GM21390 (cell line): ENCODE measurements around the gene PHKB.
"Not testable (repeated sequence)": the region's sequence is repeated elsewhere in the genome, so short reads cannot be mapped to it uniquely, and the experiment has no call there.

Experiments used
- ATAC-seq: cut with Tn5 transposase; IDR thresholded peaks from one replicate; pipeline ENCODE4 v1.9.1; 2021; ENCODE audit not compliant: unreplicated experiment

PHKB gene

DNA sequence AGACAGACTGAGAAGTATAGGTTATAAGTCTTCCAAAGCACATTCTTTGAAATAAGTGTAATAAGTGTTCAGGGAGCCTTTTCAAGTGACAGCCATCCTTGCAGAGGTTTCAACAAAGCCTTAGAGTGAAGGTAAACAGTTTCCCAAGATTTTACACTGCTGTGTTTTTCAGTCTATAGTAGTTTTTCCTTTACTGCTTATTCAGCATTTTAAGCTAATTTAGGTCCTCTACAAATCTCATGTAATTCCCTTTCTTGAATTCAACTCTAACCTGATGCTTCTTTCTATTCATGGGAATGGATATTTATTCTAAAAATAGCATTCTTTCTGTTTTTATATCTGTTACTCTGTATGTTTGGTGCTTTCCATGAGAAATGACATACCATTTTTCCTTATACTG, 211.3 kb downstream of the PHKB start:
- no peak for ATAC-seq

DNA sequence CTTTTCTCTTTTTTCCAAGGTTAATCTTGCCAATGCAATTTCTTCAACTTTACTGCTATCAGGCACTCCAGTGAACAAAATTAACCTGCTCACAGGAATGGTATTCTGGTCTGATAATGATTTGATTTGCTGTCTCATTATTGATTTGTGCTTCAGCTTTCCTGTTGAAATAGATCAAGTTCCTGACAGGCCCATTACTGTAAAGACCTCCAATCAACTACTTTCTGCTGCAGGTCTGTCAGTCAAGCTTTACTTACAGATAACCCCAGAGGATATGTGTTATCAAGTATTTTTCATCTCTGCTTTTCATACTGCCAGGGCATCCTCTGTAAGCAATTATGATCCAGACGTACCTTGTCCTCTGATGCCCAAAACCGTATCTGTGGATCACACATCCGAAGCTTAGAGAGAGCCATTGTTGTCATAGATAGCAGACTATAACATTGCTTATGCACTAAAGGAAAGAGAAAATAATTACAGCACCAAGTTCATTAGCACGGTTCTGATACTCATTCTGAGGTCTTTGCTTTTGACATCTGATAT, 215.6 kb downstream of the PHKB start:
- ATAC-seq = no peak

DNA sequence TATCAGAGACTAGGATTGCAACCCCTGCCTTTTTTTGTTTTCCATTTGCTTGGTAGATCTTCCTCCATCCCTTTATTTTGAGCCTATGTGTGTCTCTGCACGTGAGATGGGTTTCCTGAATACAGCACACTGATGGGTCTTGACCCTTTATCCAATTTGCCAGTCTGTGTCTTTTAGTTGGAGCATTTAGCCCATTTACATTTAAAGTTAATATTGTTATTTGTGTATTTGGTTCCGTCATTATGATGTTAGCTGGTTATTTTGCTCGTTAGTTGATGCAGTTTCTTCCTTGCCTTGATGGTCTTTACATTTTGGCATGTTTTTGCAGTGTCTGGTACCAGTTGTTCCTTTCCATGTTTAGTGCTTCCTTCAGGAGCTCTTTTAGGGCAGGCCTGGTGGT, 220.4 kb downstream of the PHKB start:
- not testable (repeated sequence) for ATAC-seq

DNA sequence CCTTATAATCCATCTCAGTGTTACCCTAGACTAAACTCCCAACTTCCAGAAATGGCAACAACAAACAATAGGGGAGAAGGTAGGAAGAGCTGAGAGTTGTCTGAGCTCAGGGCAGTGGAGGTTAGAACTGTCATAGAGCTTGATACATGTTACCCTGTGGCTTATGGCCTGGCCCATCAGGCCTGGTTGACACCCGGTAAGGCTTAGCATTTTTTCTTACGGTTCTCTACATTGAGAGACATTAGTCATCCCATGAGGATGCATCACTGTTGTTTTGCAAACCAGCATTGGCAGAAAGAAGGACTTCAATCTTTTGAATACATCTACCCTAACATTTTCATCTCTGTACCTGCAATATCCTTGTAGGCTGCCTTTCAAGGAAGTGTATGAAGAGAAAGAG, 226.6 kb downstream of the PHKB start:
- no peak for ATAC-seq

DNA sequence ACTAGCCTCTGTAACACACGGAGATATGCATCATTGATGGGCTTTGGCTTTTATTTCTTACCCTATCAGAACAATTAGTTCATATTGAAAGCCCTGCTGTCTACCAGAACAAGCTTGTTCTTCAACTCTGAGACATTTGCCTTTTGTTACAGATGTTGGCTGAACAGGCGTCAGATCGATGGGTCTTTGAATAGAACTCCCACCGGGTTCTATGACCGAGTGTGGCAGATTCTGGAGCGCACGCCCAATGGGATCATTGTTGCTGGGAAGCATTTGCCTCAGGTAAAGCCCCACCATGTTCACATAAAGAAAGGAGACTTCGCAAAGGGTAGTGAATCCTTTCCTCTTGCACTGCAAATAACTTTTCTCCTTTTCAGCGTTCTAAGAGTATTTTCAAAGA, 232.1 kb downstream of the PHKB start:
- ATAC-seq = no peak

DNA sequence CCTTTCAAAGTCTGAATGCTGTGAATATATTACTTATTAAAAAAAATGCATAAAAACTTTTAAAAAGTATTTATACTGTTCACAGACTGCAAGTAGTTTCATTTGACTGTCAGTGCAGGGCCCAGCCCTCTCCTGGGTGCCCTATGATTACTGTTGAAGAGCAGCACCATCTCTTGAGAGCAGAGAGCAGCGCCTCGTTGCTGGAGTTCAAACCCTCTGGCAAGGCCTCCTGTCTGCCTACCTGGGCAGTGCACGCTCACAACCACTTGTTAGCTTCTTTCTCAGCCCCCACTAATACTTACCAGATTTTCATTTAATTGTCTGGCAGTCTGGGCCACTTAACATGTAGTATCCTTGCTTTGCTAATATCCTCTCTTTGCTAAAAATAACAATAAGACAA, 233.4 kb downstream of the PHKB start:
- no peak for ATAC-seq

DNA sequence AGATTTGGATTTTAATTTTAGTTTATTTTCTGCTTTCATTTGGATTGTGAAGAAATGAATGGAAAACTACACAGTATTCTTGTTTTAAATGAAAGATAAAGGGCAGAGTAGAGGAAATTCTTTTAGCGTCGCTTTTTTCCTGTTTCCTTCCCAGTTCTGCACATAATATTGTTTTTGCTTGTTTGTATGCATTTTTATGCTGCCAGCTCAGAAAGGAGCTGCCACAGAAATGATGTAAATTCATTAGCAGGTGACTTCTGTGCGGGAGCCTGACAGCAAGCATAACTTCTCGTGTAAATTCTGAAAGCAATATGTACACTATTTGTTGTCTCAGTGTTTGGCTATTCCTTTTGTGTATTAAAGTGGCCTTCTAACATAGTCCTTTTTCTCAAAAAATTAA, 234.6 kb downstream of the PHKB start:
- ATAC-seq = no peak

DNA sequence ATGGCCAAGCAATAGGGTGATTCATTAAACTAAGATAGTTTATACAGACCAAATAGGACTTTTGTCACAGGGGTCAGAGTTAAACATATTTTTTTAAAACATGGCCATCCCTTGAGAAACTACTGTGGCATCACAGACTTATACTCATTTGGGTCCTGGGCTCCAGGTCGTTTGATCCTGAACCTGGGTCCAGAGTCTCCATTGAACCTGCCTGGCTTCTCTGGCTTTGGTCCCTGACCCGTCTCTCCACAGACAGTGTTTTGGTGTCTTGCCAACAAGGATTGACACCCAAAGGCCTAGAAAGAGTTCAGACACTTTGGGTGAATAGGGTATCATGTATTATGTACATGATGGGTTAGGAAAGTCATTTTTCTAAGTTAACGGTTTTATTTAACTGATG, 236.7 kb downstream of the PHKB start:
- no peak for ATAC-seq

DNA sequence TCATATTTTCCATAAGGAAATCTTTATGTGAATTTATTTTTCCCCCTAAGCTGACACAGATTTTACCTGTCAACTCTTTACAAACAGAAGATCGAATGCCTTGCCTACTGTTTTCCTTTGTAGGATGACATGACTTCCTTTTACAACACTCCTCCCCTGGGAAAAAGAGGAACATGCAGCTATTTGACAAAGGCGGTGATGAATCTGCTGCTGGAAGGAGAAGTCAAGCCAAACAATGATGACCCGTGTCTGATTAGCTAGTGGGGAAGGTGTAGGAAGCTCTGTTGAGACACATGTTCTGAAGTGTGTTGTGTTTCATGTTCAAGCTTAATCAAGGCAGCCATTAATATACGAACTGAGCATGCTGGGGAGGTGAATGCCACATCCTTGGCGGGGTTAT, 238.0 kb downstream of the PHKB start:
- no peak for ATAC-seq

DNA sequence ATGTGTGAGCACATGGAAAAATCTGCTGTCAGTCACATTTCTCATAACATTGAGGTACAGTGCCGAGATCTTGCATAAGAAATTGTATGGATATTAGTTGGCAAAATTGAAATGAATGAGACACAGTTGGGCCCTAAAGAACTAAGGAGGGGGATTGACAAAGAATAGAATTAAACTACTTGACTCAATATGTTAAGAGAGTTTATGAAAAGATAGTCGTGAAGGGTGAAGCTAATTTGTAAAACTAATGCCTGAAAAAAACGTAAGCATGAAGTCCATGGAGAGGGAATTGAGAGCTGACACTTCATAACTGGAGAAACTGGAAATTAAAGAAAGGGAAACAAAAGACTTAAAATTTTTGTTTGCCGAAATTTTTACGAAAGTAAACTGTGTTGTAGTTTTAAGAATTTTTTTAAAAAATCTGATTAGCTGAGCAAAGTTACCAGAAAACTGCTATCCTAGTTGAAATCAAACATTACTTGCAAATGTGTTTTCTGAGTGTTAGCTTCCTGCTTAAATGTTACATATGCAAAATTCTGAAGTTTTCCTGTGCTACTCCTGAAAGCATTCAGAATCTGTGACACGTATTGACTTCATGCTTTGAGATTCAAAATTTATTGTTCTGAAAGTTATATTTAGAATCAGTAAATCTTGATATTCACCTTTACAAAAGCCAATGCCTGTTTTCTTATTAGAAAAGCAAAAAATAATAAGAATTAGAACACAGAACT, 239.9 kb downstream of the PHKB start:
- no peak for ATAC-seq

DNA sequence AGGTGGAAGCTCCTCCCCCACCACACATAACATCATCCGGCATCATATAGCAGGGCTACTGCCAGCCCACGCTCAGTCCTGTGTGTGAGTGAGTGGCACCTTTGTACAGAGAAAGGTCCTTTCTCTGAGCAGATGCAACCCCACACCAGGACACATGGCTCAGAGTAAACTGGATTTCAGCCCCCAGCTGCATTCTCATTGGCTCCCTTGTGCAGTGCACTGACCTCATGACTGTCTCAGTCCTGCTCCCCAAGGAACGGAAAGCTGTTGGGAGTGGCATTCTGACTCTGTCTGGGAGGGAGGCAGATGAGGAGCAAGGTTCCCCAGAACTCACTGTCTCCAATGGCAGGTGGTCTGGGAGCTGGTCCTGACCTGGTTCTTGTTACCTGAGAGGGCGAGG, 244.1 kb downstream of the PHKB start:
- ATAC-seq = no peak

DNA sequence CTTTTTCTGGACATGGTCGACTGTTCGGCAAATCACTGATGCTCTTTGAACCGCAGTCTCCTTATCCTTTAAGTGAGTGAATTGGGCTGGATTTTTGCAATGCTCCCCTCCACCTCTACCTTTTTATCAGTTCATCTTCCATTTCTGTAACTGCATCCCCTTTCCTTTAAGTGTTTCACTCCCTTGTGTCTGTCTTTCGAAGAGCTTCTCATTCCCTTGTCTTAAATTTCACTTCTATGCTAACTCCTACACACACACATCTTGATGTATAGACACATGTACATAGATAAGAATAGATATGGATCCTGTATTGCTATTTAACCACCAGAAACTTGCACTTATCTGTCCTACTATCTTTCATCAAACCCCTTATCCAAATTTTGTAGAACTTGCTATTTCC, 250.7 kb downstream of the PHKB start:
- ATAC-seq = no peak

DNA sequence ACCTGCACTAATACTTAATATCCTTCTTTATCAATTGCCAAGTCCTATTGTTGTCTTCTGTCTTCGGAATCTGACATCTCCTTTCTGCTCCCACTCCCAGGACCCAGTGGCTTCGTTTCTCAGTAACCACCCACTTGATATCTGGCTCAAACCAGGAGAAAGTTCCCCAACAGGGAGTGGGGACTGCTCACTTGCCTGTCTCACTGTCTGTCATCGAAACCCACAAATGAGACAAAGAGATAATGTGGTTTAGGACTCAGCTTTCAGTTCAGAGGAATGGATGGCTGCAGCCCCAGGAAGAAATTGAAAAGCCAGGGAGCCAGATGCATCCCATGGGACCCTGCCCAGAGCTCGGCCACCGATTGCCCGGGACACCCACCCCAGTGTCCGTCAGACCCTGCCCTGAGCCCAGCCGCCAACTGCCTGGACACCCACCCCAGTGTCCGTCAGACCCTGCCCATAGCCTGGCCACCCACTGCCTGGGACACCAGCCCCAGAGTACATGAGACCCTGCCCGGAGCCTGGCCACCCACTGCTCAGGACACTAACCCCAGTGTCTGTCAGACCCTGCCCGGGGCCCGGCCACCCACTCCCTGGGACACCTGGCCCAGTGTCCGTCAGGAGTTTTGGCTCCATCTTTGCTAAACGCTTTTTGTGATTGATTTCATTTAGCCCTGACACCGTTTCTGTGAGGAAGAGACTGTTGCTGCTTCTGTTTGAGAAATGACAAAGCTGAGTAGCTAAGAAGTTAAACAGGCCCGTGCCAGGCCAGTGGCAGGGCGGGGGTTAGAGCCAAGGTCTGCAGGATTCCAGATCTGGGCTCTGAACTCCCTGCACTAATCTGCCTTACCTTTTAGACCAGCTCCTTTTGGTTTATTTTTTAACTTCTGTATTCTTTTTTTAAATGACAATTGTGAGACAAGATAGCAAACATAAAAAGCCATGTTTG, 251.4 kb downstream of the PHKB start:
- ATAC-seq = peak; percentile 18

DNA sequence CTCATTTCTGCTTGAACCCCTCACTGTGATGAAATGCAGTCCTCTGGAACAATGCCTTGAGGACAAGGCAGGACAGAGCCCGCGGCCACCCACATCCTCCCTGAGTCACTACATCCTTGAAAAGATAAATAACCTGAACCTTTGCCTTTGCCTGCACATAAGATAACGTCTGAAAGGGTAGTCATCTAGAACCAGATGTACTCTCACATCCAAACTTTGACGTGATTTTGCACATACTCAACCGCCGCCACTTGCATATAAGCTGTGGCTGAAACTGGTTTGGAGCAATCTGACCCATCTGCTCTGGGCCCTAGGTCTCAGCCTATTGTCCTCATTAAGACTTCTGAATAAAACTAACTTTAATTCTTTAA, 252.1 kb downstream of the PHKB start:
- peak; percentile 70 for ATAC-seq

DNA sequence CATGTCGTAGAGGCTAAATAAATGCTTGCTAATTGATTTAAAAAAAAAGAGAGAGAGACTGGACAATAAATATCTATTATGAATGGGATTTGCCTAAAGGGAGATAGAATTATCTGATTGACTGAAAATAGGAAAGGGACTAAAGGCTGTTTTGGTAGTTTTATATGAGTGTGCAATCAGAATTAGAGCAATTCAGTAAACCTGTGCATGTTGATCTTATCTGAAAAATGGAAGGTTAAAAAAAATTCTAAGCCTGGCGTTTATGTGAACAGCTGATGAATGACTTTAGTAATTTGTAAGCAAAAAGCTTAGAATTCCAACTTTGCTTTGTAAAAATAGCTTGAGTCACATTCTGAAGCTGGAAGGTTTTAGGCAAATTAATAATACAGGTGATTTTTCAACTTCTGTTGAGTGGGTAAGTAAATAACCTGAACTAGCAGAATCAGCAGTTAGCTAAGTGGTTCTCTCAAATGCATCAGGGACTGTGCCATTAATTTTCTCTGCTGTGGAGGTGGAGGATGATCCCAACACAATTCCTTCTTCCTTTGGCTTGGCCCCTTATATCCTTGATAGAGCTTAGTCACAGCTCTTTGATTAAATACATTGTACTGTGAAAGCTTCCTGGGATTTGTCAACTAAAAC, 254.4 kb downstream of the PHKB start:
- ATAC-seq = no peak

DNA sequence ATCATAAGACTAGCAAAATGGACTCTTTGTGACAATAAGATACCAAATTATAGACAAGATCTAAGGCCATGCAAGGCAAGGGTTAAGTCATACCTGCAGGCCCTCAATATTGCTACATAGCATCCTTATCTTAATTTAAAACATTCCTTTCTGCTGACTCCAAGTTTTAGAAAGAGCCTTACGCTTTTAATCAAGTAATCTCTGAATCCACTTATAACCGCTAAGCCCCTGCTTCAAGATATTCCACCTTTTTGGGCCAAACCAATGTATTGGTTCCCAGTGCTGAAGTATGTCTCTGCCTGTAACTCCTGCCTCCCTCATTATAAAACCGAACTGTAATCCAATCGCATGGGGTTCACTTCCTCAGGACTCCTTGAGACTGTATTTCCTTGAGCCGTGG, 255.4 kb downstream of the PHKB start:
- no peak for ATAC-seq

DNA sequence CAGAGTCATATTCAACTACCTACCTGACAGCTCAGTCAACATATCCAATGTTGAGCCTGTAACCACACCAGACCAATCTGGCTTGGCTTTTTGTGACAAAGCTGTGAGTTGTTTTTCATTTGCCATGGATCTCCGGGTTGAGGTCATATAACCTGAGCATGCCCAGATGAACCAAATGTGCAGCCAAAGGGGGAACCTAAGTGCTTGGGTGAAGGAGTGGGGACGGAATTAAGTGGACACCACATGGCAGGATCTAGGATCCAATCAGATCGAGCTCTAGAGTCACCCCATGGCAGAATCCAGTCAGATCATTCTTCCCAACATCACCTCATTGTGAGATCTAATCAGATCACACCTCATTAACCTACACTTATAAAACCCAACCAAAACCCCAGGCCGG, 258.6 kb downstream of the PHKB start:
- no peak for ATAC-seq

DNA sequence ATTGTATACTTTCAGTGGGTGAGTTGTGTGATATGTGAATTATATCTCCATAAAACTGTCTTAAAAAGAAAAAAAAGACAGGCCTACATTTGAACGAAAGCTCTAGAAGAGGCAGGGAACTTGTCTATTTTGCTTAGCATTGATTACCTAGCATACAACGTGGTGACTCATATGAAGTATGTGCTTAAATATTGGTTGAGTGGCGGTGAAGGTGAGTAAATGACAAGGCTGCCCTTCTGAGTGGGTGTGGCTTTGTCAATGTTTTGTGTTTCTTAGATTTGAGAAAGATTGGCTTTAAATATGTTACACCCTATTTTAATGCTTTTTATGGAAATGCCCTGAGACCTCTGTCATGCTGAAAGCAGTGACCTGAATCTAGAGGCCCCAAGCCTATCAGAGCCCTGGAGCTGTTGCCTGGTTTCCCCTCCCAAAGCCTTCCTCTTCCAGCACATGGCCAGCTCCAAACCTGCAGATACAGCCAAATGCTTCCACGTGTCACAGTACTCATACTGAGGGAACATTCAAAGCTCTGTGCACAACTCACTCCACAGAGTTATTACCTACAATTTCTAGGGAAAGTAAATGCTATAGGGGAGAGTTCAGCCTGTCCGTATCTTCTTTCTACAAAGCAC, 260.0 kb downstream of the PHKB start:
- ATAC-seq = no peak

DNA sequence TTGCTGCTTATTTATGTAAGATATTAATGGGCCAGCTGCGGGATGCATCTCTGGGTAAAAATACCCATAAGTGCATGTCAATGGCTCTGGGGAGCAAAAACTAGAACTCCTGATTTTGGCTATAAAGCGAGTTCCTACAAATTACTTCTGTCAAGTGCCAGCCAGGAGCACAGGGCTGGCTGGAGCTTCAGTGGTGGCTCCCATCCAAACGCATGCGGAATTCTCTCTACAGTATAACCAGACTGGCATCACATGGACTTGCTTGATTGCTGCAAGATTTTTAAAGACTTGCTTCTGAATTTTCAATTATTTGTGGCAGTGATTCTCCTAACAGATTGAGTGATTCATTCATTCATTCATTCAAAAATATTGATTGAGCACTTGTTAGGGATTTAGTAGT, 260.9 kb downstream of the PHKB start:
- no peak for ATAC-seq

DNA sequence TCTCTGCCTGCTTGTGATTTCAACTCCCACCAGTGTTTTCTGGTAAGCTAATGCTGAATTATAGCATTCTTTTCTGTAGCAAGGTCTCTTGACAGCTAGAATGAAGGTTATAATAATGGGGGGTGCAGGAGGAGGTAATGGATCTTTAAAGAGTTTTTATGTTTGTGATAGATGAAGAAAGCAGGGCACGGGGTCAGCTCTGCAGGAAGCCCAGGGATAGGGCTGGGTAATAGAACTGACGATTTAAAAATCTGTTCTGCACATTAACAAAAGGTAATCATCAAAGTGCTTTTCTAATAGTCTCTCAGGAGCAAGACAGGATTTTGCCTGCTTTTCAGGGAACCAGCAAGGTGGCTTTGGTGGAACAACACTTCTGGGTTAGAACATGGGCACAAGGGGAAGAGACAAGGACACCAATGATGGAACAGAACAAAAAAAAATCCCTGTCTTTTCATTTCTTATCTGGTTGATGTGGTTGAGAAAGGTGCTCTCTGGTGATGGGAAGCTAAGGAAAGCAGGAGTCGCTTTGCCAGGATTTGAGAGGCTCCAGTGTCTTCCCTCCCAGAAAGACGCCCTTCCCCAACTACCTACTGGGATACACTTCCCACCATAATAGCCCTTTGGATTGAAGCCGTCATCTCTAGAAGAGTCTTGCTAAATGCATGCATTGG, 263.1 kb downstream of the PHKB start:
- ATAC-seq = no peak
